Cardiac muscle cell (in vitro differentiated cells and primary cell): ENCODE measurements around the gene BAZ2B. TPM values are rescaled to one million over a fixed set of nuclear protein-coding genes. Genes with fewer than 3 reads are reported as not detected.

ENCODE experiments used
- DNase-seq, 2 donors: peaks; one replicate each; pipeline versions ENCODE4 v3.0.0 to v3.0.0-alpha.2; 2010 to 2017; ENCODE audit warnings: low read depth in 1 of 2, low spot score in 1 of 2
- H3K27ac ChIP-seq: fragments of 200-600 bp; sonication (generic); 2 replicates; pipeline ENCODE4 v1.5.1; 2016
- H3K27me3 ChIP-seq: fragments of 200-600 bp; sonication (generic); 2 replicates; pipeline ENCODE4 v1.6.0; 2016; ENCODE audit warnings: control low read depth
- H3K36me3 ChIP-seq: fragments of 200-600 bp; sonication (generic); 2 replicates; pipeline ENCODE4 v1.5.1; 2016; ENCODE audit warnings: control low read depth
- H3K4me1 ChIP-seq: fragments of 200-600 bp; sonication (generic); 2 replicates; pipeline ENCODE4 v1.8.1; 2017; ENCODE audit warnings: low read depth, mild to moderate bottlenecking, mixed run types
- H3K4me3 ChIP-seq: fragments of 200-600 bp; sonication (generic); 2 replicates; pipeline ENCODE4 v1.5.1; 2016; ENCODE audit warnings: mild to moderate bottlenecking
- H3K9me3 ChIP-seq: fragments of 200-600 bp; sonication (generic); 2 replicates; pipeline ENCODE4 v1.5.1; 2017; ENCODE audit warnings: low read depth, mild to moderate bottlenecking, control low read depth
- CTCF ChIP-seq: IDR thresholded peaks from 2 replicates; pipeline ENCODE4 v1.5.1; 2012; ENCODE audit warnings: low read depth, mild to moderate bottlenecking, low read length
- polyA plus RNA-seq: library from polyadenylated mRNA; unstranded; fragments of >200 nt; fragmentation: Nextera tagmentation; extraction: Ambion mirVana; gene quantifications from 2 replicates; pipeline ENCODE4 v1.2.1, GENCODE V29; 2016
- total RNA-seq: library from RNA; depleted of rRNA; stranded (reverse); fragments of >200 nt; gene quantifications from 2 replicates; pipeline ENCODE4 v1.2.3, GENCODE V29; 2016

BAZ2B gene
- total and polyA plus RNA-seq, 2 experiments from 2014 or later: 62.1 to 103 TPM

GRCh38 chr2:159484532-159484931 lies 131.8 kb downstream of the BAZ2B start:
- DNase-seq: no peak
- no peaks in the 10 kb centered on the region for H3K36me3 ChIP-seq
- H3K4me3 ChIP-seq: no peak overlapping the region
- H3K4me1 ChIP-seq: no peaks in the 10 kb centered on the region
- H3K9me3 ChIP-seq: no peaks in the 10 kb centered on the region
- no peak for TF ChIP-seq CTCF
- H3K27ac ChIP-seq: no peak overlapping the region
- no peaks in the 10 kb centered on the region for H3K27me3 ChIP-seq

- H3K4me1 ChIP-seq: no peaks in the 10 kb centered on the region
- H3K9me3 ChIP-seq: no peaks in the 10 kb centered on the region
- no peak for TF ChIP-seq CTCF
- DNase-seq: no peak
- no peaks in the 10 kb centered on the region for H3K27me3 ChIP-seq
- H3K4me3 ChIP-seq: no peak overlapping the region
- H3K27ac ChIP-seq: no peak overlapping the region
- H3K36me3 ChIP-seq: peaks cover 19% of the 10 kb centered on the region
Observed at GRCh38 chr2:159476329-159476728, 140.0 kb downstream of the BAZ2B start.

- H3K27me3 ChIP-seq: no peaks in the 10 kb centered on the region
- H3K4me3 ChIP-seq: no peak overlapping the region
- no peaks in the 10 kb centered on the region for H3K9me3 ChIP-seq
- TF ChIP-seq CTCF: no peak
- no peak for DNase-seq
- H3K27ac ChIP-seq: no peak overlapping the region
- no peaks in the 10 kb centered on the region for H3K4me1 ChIP-seq
- peaks cover 19% of the 10 kb centered on the region for H3K36me3 ChIP-seq
Observed at GRCh38 chr2:159475793-159476192, 140.6 kb downstream of the BAZ2B start.

GRCh38 chr2:159471340-159471739 lies 145.0 kb downstream of the BAZ2B start:
- Histone ChIP-seq H3K4me1 (no peaks in the 10 kb centered on the region), H3K9me3 (no peaks in the 10 kb centered on the region), H3K36me3 (peaks cover 7% of the 10 kb centered on the region), H3K4me3 (no peak overlapping the region), H3K27me3 (no peaks in the 10 kb centered on the region), H3K27ac (no peak overlapping the region)
- no peak for DNase-seq
- no peak for TF ChIP-seq CTCF

GRCh38 chr2:159468257-159468656 lies 148.1 kb downstream of the BAZ2B start:
- Histone ChIP-seq H3K9me3 (no peaks in the 10 kb centered on the region), H3K27ac (no peak overlapping the region), H3K36me3 (no peaks in the 10 kb centered on the region), H3K27me3 (no peaks in the 10 kb centered on the region), H3K4me1 (no peaks in the 10 kb centered on the region), H3K4me3 (no peak overlapping the region)
- DNase-seq: no peak
- TF ChIP-seq CTCF: no peak

GRCh38 chr2:159462961-159463360 lies 153.4 kb downstream of the BAZ2B start:
- no peak for DNase-seq
- H3K36me3 ChIP-seq: no peaks in the 10 kb centered on the region
- H3K4me3 ChIP-seq: no peak overlapping the region
- no peak for TF ChIP-seq CTCF
- H3K4me1 ChIP-seq: no peaks in the 10 kb centered on the region
- no peaks in the 10 kb centered on the region for H3K27me3 ChIP-seq
- no peak overlapping the region for H3K27ac ChIP-seq
- no peaks in the 10 kb centered on the region for H3K9me3 ChIP-seq
